Measurements from ENCODE around the gene TRPM4.

Gene TRPM4

GRCh38 chr19:49113762-49114629, 43.6 kb upstream of the TRPM4 start, which contains the start of gene LIN7B:
TSS of gene LIN7B (plus strand) at chr19:49114370. CDS start at chr19:49114405, 35 bp downstream.
- Histone ChIP-seq H3K9me3 (ENCODE audit: control insufficient read depth, insufficient read depth, low read depth, low read length) (no peaks in the 10 kb centered on the region), H3K36me3 (ENCODE audit: control insufficient read depth in 2 of 2, insufficient read depth in 1 of 2, low read length in 2 of 2) (peaks cover 0 to 18% of the 10 kb centered on the region in 2 experiments; a peak in 2 of 3 replicates), H3K4me1 (ENCODE audit: control insufficient read depth, insufficient read depth, low read length) (peaks cover 14% of the 10 kb centered on the region), H3K4me3 (ENCODE audit: low read depth, low read length) (peak within 1 kb of the TSS; percentile 69), H3K27ac (ENCODE audit: extremely low read depth, low read depth, low read length) (peak within 1 kb of the TSS; percentile 84)
- ChIA-PET POLR2A (interaction anchor here (0.5 to 2.3 kb wide), 13 partner anchors 14 to 156 kb away, joined by 3 to 22 read pairs (median 5); partner anchors contain the start of genes GYS1 and RUVBL2), CTCF (interaction anchor here (0.6 to 3.0 kb wide), 12 partner anchors 8 to 121 kb away, joined by 3 to 33 read pairs (median 7); partner anchors contain the start of genes GYS1 and RUVBL2)
- TF ChIP-seq ZNF580 (tag by site-specific recombination; IDR thresholded peaks at IDR 0.05) (no peak), YY2 (tag by site-specific recombination; IDR thresholded peaks at IDR 0.05) (peak; percentile 39), ZNF148 (tag by site-specific recombination; IDR thresholded peaks at IDR 0.05; ENCODE audit: borderline replicate concordance) (no peak), ZNF433 (tag by site-specific recombination; IDR thresholded peaks at IDR 0.05; ENCODE audit: low read depth) (no peak), SETDB1 (IDR thresholded peaks at IDR 0.05; ENCODE audit: insufficient read length, low read length) (no peak), ZBTB6 (tag by site-specific recombination; IDR thresholded peaks at IDR 0.05) (peak; percentile 41; the same call in 1 of the 2 replicates), ZNF114 (tag by site-specific recombination; IDR thresholded peaks at IDR 0.05) (no peak), ZNF837 (tag by site-specific recombination; IDR thresholded peaks at IDR 0.05) (no peak), ZNF175 (tag by site-specific recombination; IDR thresholded peaks at IDR 0.05) (no peak), ZNF792 (tag by site-specific recombination; IDR thresholded peaks at IDR 0.05) (no peak), ZNF211 (tag by site-specific recombination; IDR thresholded peaks at IDR 0.05; ENCODE audit: low read depth) (no peak), GLIS1 (tag by site-specific recombination; IDR thresholded peaks at IDR 0.05) (peak; percentile 89), HIC1 (tag by site-specific recombination; IDR thresholded peaks at IDR 0.05) (no peak), ZNF596 (tag by site-specific recombination; IDR thresholded peaks at IDR 0.05) (no peak), ZNF302 (tag by site-specific recombination; IDR thresholded peaks at IDR 0.05; ENCODE audit: low read depth) (no peak), TRIM28 (IDR thresholded peaks at IDR 0.05; ENCODE audit: borderline replicate concordance, low read length) (no peak), ZNF610 (tag by site-specific recombination; IDR thresholded peaks at IDR 0.05; ENCODE audit: borderline replicate concordance) (peak; percentile 32; the same call in 1 of the 2 replicates), ZNF138 (tag by site-specific recombination; IDR thresholded peaks at IDR 0.05; ENCODE audit: borderline replicate concordance) (no peak), ZNF521 (tag by site-specific recombination; IDR thresholded peaks at IDR 0.05) (no peak), MEIS1 (CRISPR knock-in tag; IDR thresholded peaks at IDR 0.05; ENCODE audit: borderline replicate concordance) (no peak), ZNF155 (tag by site-specific recombination; IDR thresholded peaks at IDR 0.05) (no peak), ZNF366 (tag by site-specific recombination; conservative IDR thresholded peaks at IDR 0.05) (peak; percentile 85), ZSCAN18 (tag by site-specific recombination; IDR thresholded peaks at IDR 0.05) (no peak), ZNF544 (tag by site-specific recombination; IDR thresholded peaks at IDR 0.05) (no peak), ZNF112 (tag by site-specific recombination; IDR thresholded peaks at IDR 0.05) (no peak), ZBTB26 (tag by site-specific recombination; optimal IDR thresholded peaks at IDR 0.05) (no peak), ZSCAN30 (tag by site-specific recombination; IDR thresholded peaks at IDR 0.05) (0 out of 2 replicates have a peak, but pooled peaks have one; percentile 52), KLF10 (tag by site-specific recombination; IDR thresholded peaks at IDR 0.05) (no peak), GFI1B (tag by site-specific recombination; IDR thresholded peaks at IDR 0.05) (no peak)

All from HEK293 (cell line).